Measurements from ENCODE around the gene PPP1R8.
"Not testable (repeated sequence)": the region's sequence is repeated elsewhere in the genome, so short reads cannot be mapped to it uniquely, and the experiment has no call there.

The PPP1R8 gene

GRCh38 chr1:27830621-27831440 is at the start of gene PPP1R8:
PPP1R8 (plus strand) TSS chr1:27830782; CDS start chr1:27830836, 54 bp downstream.
- DNase-seq: peak; percentile 84

GRCh38 chr1:27782950-27783349 is 47.6 kb upstream of the PPP1R8 start:
- DNase-seq: no peak

- DNase-seq: no peak
Measured at GRCh38 chr1:27784700-27785099, 45.9 kb upstream of the PPP1R8 start.

GRCh38 chr1:27785781-27786455 is 44.7 kb upstream of the PPP1R8 start:
- no peak for DNase-seq

GRCh38 chr1:27787895-27788294 is 42.7 kb upstream of the PPP1R8 start:
- no peak for DNase-seq

GRCh38 chr1:27789540-27790041 is 41.0 kb upstream of the PPP1R8 start:
- DNase-seq: no peak

- not testable (repeated sequence) for DNase-seq
Measured at GRCh38 chr1:27790270-27790669, 40.3 kb upstream of the PPP1R8 start.

- no peak for DNase-seq
Measured at GRCh38 chr1:27795601-27796000, 35.0 kb upstream of the PPP1R8 start.

GRCh38 chr1:27804791-27805190 is 25.8 kb upstream of the PPP1R8 start:
- no peak for DNase-seq

- DNase-seq: no peak
Measured at GRCh38 chr1:27806758-27807157, 23.8 kb upstream of the PPP1R8 start.

- no peak for DNase-seq
Measured at GRCh38 chr1:27807385-27807784, 23.2 kb upstream of the PPP1R8 start.

GRCh38 chr1:27808131-27808530 is 22.5 kb upstream of the PPP1R8 start:
- not testable (repeated sequence) for DNase-seq

- no peak for DNase-seq
Measured at GRCh38 chr1:27809883-27810282, 20.7 kb upstream of the PPP1R8 start.

GRCh38 chr1:27811741-27812500 is 18.7 kb upstream of the PPP1R8 start:
- DNase-seq: no peak

GRCh38 chr1:27816921-27817630 is 13.5 kb upstream of the PPP1R8 start:
- no peak for DNase-seq

GRCh38 chr1:27821761-27822315 is 8.7 kb upstream of the PPP1R8 start:
- DNase-seq: no peak

GRCh38 chr1:27823784-27824183 is 6.8 kb upstream of the PPP1R8 start:
- DNase-seq: no peak

- no peak for DNase-seq
Measured at GRCh38 chr1:27824411-27824810, 6.2 kb upstream of the PPP1R8 start.

- DNase-seq: not testable (repeated sequence)
Measured at GRCh38 chr1:27829339-27829960, 1.1 kb upstream of the PPP1R8 start.

- no peak for DNase-seq
Measured at GRCh38 chr1:27831568-27832410, 1.2 kb downstream of the PPP1R8 start.

- no peak for DNase-seq
Measured at GRCh38 chr1:27832762-27833161, 2.2 kb downstream of the PPP1R8 start.

Measured in activated T-cell treated with anti-CD3 and anti-CD28 coated beads for 4 hours (primary cell).